BE2C (cell line): ENCODE data around the gene HTR3D.

Experiments
- DNase-seq: peaks from one replicate; pipeline ENCODE4 v3.0.0-alpha.2; 2020
- H3K27me3 ChIP-seq: fragments of 250-450 bp; sonication (Bioruptor Pico); 2 replicates; pipeline ENCODE4 v1.5.1; 2020; ENCODE audit warnings: mild to moderate bottlenecking
- H3K36me3 ChIP-seq: fragments of 250-450 bp; sonication (Bioruptor Pico); 2 replicates; pipeline ENCODE4 v1.5.1; 2020; ENCODE audit warnings: mild to moderate bottlenecking
- H3K4me1 ChIP-seq: fragments of 250-450 bp; sonication (Bioruptor Pico); 2 replicates; pipeline ENCODE4 v1.5.1; 2020
- H3K4me3 ChIP-seq: 2 replicates; pipeline ENCODE4 v1.5.1; 2011; ENCODE audit warnings: low read depth, low read length
- H3K9me3 ChIP-seq: fragments of 250-450 bp; sonication (Bioruptor Pico); 2 replicates; pipeline ENCODE4 v1.5.1; 2020
- CTCF ChIP-seq: IDR thresholded peaks from 2 replicates; pipeline ENCODE4 v1.5.1; 2012; ENCODE audit warnings: mild to moderate bottlenecking, low read depth, low read length

The HTR3D gene

GRCh38 chr3:184045995-184046394, 14.5 kb downstream of the HTR3D start:
- no peak for DNase-seq
- H3K9me3 ChIP-seq, result no peaks in the 10 kb centered on the region
- H3K4me3 ChIP-seq, result no peak overlapping the region
- H3K27me3 ChIP-seq, result no peaks in the 10 kb centered on the region
- H3K4me1 ChIP-seq, result no peaks in the 10 kb centered on the region
- no peaks in the 10 kb centered on the region for H3K36me3 ChIP-seq
- no peak for TF ChIP-seq CTCF

- Histone ChIP-seq H3K4me3 (no peak overlapping the region), H3K36me3 (no peaks in the 10 kb centered on the region), H3K4me1 (no peaks in the 10 kb centered on the region), H3K27me3 (no peaks in the 10 kb centered on the region), H3K9me3 (no peaks in the 10 kb centered on the region)
- no peak for DNase-seq
- no peak for TF ChIP-seq CTCF
These were observed 18.8 kb downstream of the HTR3D start for GRCh38 chr3:184050217-184050847.

GRCh38 chr3:184052767-184053166, 21.2 kb downstream of the HTR3D start, which contains the start of gene HTR3C:
HTR3C (plus strand) TSS chr3:184053047; CDS start chr3:184053081, 34 bp downstream.
- TF ChIP-seq CTCF, result no peak
- no peaks in the 10 kb centered on the region for H3K36me3 ChIP-seq
- H3K4me1 ChIP-seq, result no peaks in the 10 kb centered on the region
- no peak for DNase-seq
- H3K27me3 ChIP-seq, result 0 out of 2 replicates have a peak, but pooled peaks cover 4% of the 10 kb centered on the region
- no peaks in the 10 kb centered on the region for H3K9me3 ChIP-seq
- no peak within 1 kb of the TSS for H3K4me3 ChIP-seq

GRCh38 chr3:184058029-184058428, 26.5 kb downstream of the HTR3D start:
- Histone ChIP-seq H3K36me3 (no peaks in the 10 kb centered on the region), H3K4me3 (no peak overlapping the region), H3K27me3 (0 out of 2 replicates have a peak, but pooled peaks cover 4% of the 10 kb centered on the region), H3K9me3 (no peaks in the 10 kb centered on the region), H3K4me1 (no peaks in the 10 kb centered on the region)
- DNase-seq, result no peak
- no peak for TF ChIP-seq CTCF

GRCh38 chr3:184059424-184059823, 27.9 kb downstream of the HTR3D start:
- H3K36me3 ChIP-seq, result no peaks in the 10 kb centered on the region
- no peaks in the 10 kb centered on the region for H3K9me3 ChIP-seq
- no peak for DNase-seq
- no peak overlapping the region for H3K4me3 ChIP-seq
- H3K4me1 ChIP-seq, result no peaks in the 10 kb centered on the region
- no peak for TF ChIP-seq CTCF
- 0 out of 2 replicates have a peak, but pooled peaks cover 4% of the 10 kb centered on the region for H3K27me3 ChIP-seq

GRCh38 chr3:184062637-184063036, 31.1 kb downstream of the HTR3D start:
- no peak for DNase-seq
- Histone ChIP-seq H3K36me3 (no peaks in the 10 kb centered on the region), H3K27me3 (no peaks in the 10 kb centered on the region), H3K4me3 (no peak overlapping the region), H3K4me1 (no peaks in the 10 kb centered on the region), H3K9me3 (no peaks in the 10 kb centered on the region)
- TF ChIP-seq CTCF, result no peak
